ENCODE results near the gene SND1.

The SND1 gene

GRCh38 chr7:128041203-128041602, 389.2 kb downstream of the SND1 start:
- DNase-seq (ENCODE audit: low spot score) = no peak

GRCh38 chr7:128042012-128042411, 390.0 kb downstream of the SND1 start:
- DNase-seq (ENCODE audit: low spot score) = no peak

GRCh38 chr7:128044064-128044463, 392.1 kb downstream of the SND1 start:
- no peak for DNase-seq (ENCODE audit: low spot score)

GRCh38 chr7:128045158-128045557, 393.2 kb downstream of the SND1 start:
- DNase-seq (ENCODE audit: low spot score) = no peak

- DNase-seq (ENCODE audit: low spot score) = no peak
Measured at GRCh38 chr7:128045766-128046165, 393.8 kb downstream of the SND1 start.

GRCh38 chr7:128052404-128052803, 400.4 kb downstream of the SND1 start:
- no peak for DNase-seq (ENCODE audit: low spot score)

- DNase-seq (ENCODE audit: low spot score) = no peak
Measured at GRCh38 chr7:128053023-128053422, 401.0 kb downstream of the SND1 start.

GRCh38 chr7:128053991-128054390, 402.0 kb downstream of the SND1 start:
- DNase-seq (ENCODE audit: low spot score) = no peak

- no peak for DNase-seq (ENCODE audit: low spot score)
Measured at GRCh38 chr7:128054511-128054910, 402.5 kb downstream of the SND1 start.

GRCh38 chr7:128055637-128056036, 403.6 kb downstream of the SND1 start:
- no peak for DNase-seq (ENCODE audit: low spot score)

GRCh38 chr7:128056901-128057300, 404.9 kb downstream of the SND1 start:
- DNase-seq (ENCODE audit: low spot score) = no peak

GRCh38 chr7:128057909-128058308, 405.9 kb downstream of the SND1 start:
- no peak for DNase-seq (ENCODE audit: low spot score)

- DNase-seq (ENCODE audit: low spot score) = peak; percentile 25
Measured at GRCh38 chr7:128059143-128059988, 407.4 kb downstream of the SND1 start.

GRCh38 chr7:128060018-128060417, 408.0 kb downstream of the SND1 start:
- no peak for DNase-seq (ENCODE audit: low spot score)

- no peak for DNase-seq (ENCODE audit: low spot score)
Measured at GRCh38 chr7:128063088-128063487, 411.1 kb downstream of the SND1 start.

GRCh38 chr7:128065872-128066271, 413.9 kb downstream of the SND1 start:
- no peak for DNase-seq (ENCODE audit: low spot score)

GRCh38 chr7:128066395-128066794, 414.4 kb downstream of the SND1 start:
- DNase-seq (ENCODE audit: low spot score) = no peak

- DNase-seq (ENCODE audit: low spot score) = no peak
Measured at GRCh38 chr7:128066858-128067257, 414.9 kb downstream of the SND1 start.

GRCh38 chr7:128067983-128068382, 416.0 kb downstream of the SND1 start:
- DNase-seq (ENCODE audit: low spot score) = no peak

- no peak for DNase-seq (ENCODE audit: low spot score)
Measured at GRCh38 chr7:128068785-128069184, 416.8 kb downstream of the SND1 start.

- no peak for DNase-seq (ENCODE audit: low spot score)
Measured at GRCh38 chr7:128069373-128070364, 417.7 kb downstream of the SND1 start.

- no peak for DNase-seq (ENCODE audit: low spot score)
Measured at GRCh38 chr7:128071376-128071775, 419.4 kb downstream of the SND1 start.

- DNase-seq (ENCODE audit: low spot score) = no peak
Measured at GRCh38 chr7:128071801-128072200, 419.8 kb downstream of the SND1 start.
